IPS-NIHi7 (cell line): ENCODE results near the gene AIF1L.

Experiments used
- DNase-seq: peaks from one replicate; pipeline ENCODE4 v3.0.0; 2012; ENCODE audit warnings: mixed read lengths; ENCODE audit errors: extremely low spot score

AIF1L gene

DNA sequence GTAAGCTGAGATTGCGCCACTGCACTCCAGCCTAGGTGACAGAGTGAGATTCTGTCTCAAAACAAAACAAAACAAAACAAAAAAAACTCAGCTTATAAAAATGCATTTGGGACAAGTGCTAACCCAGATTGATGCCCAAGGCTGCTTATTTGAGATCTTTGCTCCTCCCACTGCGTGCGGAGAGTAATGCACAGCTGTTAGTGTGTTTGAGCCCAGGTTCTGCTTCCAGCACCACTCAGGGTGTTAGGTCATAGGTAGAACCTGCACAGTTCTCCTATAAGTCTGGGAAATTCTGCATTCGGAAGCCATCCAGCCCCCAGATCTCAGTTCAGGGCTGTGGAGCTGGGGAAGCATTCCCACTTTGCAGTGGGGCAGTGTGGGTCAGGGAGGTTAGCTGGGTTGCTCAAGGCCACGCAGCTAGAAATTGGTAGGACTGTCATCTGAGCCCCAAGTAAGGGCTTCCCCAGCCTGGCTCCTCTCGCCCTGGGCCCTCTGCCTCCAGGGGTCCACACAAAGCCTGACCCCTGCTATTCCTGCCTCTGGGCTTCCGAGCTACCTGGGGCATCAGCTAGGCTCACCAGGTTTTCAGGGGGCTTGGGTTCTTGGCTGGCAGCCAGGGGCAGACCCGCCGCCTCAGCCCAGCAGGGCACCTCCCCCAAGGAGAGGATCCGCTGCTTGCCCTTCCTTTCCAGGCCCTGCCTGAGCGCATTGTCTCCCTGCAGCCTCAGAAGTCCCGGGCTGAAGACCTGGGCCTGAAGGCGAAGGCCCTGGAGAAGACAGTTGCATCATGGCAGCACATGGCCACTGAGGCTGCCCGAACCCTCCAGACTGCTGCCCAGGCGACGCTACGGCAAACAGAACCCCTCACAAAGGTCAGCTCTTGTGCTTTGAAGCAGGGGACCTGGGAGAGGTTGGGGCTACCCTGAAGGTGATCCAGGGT lies 17.6 kb upstream of the AIF1L start:
- DNase-seq = no peak

- DNase-seq = no peak
Measured at GRCh38 chr9:131080589-131080988, 15.7 kb upstream of the AIF1L start.

DNA sequence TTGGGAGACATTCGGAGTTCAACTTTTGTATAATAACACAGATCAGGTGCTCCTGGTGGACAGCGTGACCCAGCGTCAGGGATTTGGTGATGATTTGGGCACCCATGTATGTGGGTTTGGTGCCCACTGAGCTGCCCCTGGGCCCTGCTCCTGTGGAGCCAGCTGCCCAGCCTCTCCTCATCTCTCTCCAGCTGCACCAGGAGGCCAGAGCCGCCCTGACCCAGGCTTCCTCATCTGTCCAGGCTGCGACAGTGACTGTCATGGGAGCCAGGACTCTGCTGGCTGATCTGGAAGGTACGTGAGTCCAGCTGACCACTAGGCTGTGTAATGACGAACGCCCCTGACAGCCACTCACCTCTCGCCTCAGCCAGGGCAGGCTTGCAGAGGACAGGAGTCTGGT lies 14.5 kb upstream of the AIF1L start:
- DNase-seq = no peak

DNA sequence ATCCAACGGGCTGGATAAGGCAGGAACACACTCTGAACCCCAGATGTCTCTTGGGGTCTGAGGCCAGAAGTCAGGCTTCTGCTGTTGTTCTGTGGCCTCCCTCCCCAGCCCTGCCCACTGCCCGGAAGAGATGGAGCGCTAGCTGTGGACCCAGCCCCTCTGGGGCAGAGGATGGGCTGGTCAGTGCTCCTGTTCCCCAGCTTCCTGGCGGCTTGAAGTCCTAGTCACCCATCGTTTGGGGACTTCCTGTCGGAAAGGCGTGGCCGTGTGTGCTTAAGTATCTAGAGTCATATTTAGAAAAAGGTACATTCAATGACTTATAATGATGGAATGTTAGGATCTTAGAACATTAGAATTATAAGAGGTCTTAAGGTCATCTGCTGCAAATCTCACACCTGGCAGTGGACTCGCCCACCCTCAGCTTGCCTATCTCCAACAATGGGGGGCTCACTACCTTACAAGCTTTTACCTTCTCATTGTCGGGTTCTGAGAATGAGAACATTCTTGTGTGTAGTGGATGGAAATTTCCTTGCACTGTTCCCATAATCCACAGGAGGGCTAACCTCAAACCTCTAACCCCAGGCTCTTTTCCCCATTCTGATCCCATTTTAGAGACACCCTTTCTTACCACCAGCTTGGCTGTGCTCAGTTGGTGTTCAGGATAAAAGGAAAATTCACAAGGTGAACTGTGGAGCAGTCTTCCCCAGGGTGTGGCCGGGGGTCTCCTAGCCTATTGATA lies 13.4 kb upstream of the AIF1L start:
- no peak for DNase-seq

GRCh38 chr9:131084661-131085369 lies 11.5 kb upstream of the AIF1L start:
- no peak for DNase-seq

DNA sequence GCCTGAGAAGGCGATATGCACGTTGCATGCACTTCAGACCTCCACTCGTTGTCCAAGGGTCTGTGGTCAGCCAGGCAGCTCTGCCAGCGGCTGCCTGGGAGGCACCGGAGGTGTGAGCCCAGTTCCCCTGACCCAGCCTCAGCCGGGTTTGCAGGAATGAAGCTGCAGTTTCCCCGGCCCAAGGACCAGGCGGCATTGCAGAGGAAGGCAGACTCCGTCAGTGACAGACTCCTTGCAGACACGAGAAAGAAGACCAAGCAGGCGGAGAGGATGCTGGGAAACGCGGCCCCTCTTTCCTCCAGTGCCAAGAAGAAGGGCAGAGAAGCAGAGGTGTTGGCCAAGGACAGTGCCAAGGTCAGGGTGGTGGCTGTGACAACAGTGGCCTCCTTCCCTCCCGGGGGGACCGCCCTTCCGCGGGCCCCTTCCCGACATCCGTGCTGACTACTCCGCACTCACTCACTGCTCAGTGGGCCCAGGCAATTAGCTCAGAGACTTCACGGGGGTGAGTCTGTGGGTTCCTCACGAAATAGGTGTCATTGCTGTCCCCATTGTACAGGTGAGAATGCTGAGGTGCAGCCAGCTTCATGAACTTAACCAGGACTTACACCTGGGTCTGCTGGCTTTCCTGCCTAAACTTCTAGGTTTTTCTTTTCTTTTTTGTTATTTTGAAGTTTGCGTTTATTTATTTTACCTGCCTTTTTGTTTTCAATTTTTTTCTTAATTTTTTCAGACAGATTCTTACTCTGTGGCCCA lies 10.8 kb upstream of the AIF1L start:
- no peak for DNase-seq

- no peak for DNase-seq
Measured at GRCh38 chr9:131087354-131087893, 8.9 kb upstream of the AIF1L start.

- DNase-seq = no peak
Measured at GRCh38 chr9:131090025-131090787, 6.1 kb upstream of the AIF1L start.

GRCh38 chr9:131091352-131091992 lies 4.9 kb upstream of the AIF1L start:
- no peak for DNase-seq

DNA sequence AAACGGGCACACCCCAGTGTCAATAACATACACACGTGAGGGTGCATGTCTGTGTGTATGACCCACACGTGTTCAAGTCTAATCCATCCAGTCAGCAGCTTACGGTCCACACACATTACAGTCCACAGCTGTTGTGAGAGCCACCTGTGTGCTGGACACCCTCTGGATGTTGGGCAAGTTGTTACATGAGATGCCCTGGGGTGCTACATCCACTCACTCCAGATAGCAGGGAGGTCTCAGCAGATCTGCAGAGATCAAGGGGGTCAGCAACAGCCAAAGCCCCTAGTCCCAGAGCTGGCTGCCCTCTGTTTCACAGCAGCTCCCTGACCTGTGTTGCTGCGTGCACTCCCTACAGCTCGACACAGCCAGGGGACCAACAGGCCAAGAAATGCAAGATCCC lies 4.3 kb upstream of the AIF1L start:
- no peak for DNase-seq

DNA sequence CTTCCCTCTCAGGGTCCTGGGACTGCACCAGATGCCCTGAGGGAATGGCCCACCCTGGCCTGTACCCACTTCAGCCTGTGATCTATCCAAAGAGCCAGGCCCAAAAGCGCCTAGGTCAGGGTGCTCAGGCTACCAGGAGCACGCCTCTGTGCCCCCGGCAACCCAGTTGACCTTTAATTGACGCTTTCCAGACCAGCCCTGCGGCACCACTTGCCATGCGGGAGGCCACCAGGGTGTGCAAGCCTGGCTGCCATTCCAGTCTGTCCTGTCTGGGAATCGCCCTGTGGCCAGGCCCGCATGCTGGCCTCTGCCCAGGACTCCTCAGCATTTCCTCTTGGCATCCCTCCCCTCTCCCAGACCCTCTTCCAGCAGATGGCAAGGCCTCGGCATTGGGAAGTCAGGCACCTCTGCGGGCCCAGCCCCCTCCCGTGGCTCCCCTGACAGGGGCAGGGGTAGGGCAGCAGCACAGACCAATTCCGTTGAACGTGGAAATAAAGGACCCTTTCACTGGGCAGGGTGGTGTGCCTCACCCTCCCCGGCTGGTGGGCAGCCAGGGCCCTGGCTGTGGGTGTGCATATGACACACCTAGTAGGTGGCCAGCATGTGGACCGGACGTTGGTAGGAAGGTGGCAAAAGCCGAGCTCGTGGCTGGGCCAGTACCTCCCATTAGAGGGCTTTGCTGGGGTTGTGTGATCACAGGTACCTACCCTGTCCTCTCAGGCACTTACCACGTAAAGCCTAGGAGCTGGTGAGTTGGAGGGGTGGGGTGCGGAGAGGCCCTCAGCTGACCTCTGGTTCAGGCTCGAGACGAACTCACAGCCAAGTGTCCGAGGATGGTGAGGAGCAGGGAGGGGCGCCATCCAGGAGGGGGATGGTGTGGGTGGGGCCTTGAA lies 3.5 kb upstream of the AIF1L start:
- DNase-seq = no peak

DNA sequence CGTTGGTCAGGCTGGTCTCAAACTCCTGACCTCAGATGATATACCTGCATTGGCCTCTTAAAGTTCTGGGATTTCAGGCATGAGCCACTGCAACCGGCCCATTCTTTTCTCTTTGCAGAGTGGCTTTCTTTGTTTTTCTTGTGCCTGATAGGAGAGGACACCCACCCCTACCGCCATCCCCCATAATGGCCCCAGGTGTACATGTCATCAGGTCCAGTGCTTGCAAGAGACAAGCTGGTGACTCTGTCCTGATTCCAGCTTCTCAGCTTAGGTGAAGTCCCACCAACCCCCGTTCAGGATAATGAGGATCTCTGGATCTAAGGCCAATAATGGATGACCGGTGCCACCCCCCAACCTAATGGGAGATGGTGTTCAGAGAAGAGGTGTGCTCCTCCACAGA lies 2.3 kb upstream of the AIF1L start:
- DNase-seq = no peak

DNA sequence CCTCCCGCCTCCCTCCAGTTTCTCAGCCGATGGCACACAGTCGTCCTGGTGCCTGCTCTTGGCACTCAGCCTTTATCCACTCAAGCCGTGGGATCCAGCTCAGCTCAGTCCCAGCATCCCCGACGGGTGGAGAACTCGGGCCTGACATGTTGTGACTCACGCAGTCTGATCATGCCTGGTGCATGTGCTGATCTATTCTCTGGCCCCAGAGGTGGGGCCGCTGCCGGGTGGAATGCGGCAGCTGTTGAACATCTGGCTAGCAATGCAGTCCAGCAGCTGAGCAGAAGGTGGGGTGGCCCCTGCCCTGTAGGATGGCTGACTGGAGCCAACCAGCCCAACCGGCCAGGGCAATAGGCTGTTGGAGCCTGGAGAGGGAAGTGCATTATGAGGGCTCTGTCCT lies 1.7 kb upstream of the AIF1L start:
- no peak for DNase-seq

DNA sequence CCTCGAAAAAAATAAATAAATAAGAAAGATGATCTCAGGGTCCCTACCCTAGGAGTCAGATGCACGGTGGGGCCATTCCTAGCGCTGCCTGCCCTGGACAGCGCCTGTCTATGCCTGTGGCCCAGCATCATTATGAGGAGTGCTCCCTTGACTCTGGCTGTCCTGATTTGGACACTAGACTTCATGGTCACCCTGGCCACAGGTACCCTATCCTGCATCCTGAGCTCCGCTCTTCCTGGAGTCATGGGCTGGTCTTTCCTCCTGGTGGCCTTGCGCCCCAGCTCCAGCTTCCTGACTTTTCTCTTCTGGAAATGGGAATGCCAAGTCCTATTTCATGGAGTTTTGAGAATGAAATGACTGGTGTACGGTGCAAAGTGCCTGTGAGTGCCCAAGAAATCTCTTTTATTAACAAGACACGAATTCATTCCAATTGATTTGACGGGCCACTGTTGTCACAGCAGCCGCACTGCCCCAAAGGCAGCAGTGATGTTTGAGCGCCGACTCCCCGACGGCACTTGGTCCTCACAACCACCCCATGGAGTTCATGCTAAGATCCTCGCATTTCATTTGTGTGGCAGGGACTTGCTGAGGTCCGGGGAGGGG lies 564 bp upstream of the AIF1L start:
- no peak for DNase-seq

- no peak for DNase-seq
Measured at GRCh38 chr9:131097126-131097947, 1.0 kb downstream of the AIF1L start.

DNA sequence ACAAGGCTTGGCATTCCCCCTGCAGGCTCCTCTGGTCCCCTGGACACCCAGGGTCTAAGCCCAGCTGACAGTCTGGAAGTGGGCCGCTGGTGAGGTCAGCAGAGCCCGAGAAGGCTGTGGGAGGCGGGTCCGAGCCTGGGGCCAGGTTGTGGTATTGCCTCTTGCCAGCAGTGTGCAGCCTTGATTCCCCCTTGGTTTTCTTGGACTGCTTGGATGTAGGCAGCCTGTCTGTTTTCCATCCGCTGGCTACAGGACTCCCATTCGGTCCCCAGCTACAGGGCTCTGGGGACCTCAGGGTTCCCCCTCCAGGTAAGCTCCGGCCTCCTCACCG lies 1.6 kb downstream of the AIF1L start:
- DNase-seq = no peak

GRCh38 chr9:131098391-131099101 lies 2.2 kb downstream of the AIF1L start:
- DNase-seq = no peak
